Measurements from ENCODE around the gene SH3BP4. TPM values are rescaled to one million over a fixed set of nuclear protein-coding genes. Genes with fewer than 3 reads are reported as not detected.
A peak's percentile ranks its signal among the peaks of the same experiment; 100 is the strongest.
"Not testable (repeated sequence)": the region's sequence is repeated elsewhere in the genome, so short reads cannot be mapped to it uniquely, and the experiment has no call there.

The SH3BP4 gene
- total and polyA plus RNA-seq, 2 donors = 11.7 to 14.3 TPM

GRCh38 chr2:235007664-235008457 lies 56.0 kb downstream of the SH3BP4 start:
- Histone ChIP-seq H3K4me1 (ENCODE audit: insufficient read depth) (no peaks in the 10 kb centered on the region), H3K4me3 (ENCODE audit: low read depth, low read length) (no peak overlapping the region), H3K36me3 (ENCODE audit: insufficient read depth) (no peaks in the 10 kb centered on the region), H3K27ac (ENCODE audit: low read depth) (no peak overlapping the region)
- no peak for DNase-seq (ENCODE audit: extremely low spot score)
- WGBS = 94% methylated on average over 25 of the region's 25 CpGs

- Histone ChIP-seq H3K4me1 (ENCODE audit: insufficient read depth) (no peaks in the 10 kb centered on the region), H3K4me3 (ENCODE audit: low read depth, low read length) (no peak overlapping the region), H3K27ac (ENCODE audit: low read depth) (no peak overlapping the region), H3K36me3 (ENCODE audit: insufficient read depth) (no peaks in the 10 kb centered on the region)
- 83% methylated on average over 6 of the region's 6 CpGs for WGBS
- peak; percentile 54 for DNase-seq (ENCODE audit: extremely low spot score)
These were observed 56.8 kb downstream of the SH3BP4 start for GRCh38 chr2:235008584-235009044.

- Histone ChIP-seq H3K27ac (ENCODE audit: low read depth) (peak overlapping the region; percentile 40), H3K36me3 (ENCODE audit: insufficient read depth) (no peaks in the 10 kb centered on the region), H3K4me3 (ENCODE audit: low read depth, low read length) (no peak overlapping the region), H3K4me1 (ENCODE audit: insufficient read depth) (no peaks in the 10 kb centered on the region)
- WGBS = 93% methylated on average over 6 of the region's 6 CpGs
- DNase-seq (ENCODE audit: extremely low spot score) = no peak
These were observed 57.3 kb downstream of the SH3BP4 start for GRCh38 chr2:235009081-235009480.

GRCh38 chr2:235010117-235010714 lies 58.4 kb downstream of the SH3BP4 start:
- H3K4me3 ChIP-seq (ENCODE audit: low read depth, low read length) = no peak overlapping the region
- no peaks in the 10 kb centered on the region for H3K36me3 ChIP-seq (ENCODE audit: insufficient read depth)
- 97% methylated on average over 6 of the region's 6 CpGs for WGBS
- no peaks in the 10 kb centered on the region for H3K4me1 ChIP-seq (ENCODE audit: insufficient read depth)
- no peak for DNase-seq (ENCODE audit: extremely low spot score)
- H3K27ac ChIP-seq (ENCODE audit: low read depth) = no peak overlapping the region

GRCh38 chr2:235011607-235011928 lies 59.8 kb downstream of the SH3BP4 start:
- H3K4me1 ChIP-seq (ENCODE audit: insufficient read depth) = no peaks in the 10 kb centered on the region
- DNase-seq (ENCODE audit: extremely low spot score) = no peak
- no peak overlapping the region for H3K27ac ChIP-seq (ENCODE audit: low read depth)
- H3K36me3 ChIP-seq (ENCODE audit: insufficient read depth) = no peaks in the 10 kb centered on the region
- 95% methylated on average over 5 of the region's 5 CpGs for WGBS
- no peak overlapping the region for H3K4me3 ChIP-seq (ENCODE audit: low read depth, low read length)

- Histone ChIP-seq H3K27ac (ENCODE audit: low read depth) (no peak overlapping the region), H3K4me1 (ENCODE audit: insufficient read depth) (no peaks in the 10 kb centered on the region), H3K36me3 (ENCODE audit: insufficient read depth) (no peaks in the 10 kb centered on the region), H3K4me3 (ENCODE audit: low read depth, low read length) (no peak overlapping the region)
- 89% methylated on average over 15 of the region's 15 CpGs for WGBS
- no peak for DNase-seq (ENCODE audit: extremely low spot score)
These were observed 60.3 kb downstream of the SH3BP4 start for GRCh38 chr2:235011929-235012631.

GRCh38 chr2:235017441-235017840 lies 65.6 kb downstream of the SH3BP4 start:
- Histone ChIP-seq H3K36me3 (ENCODE audit: insufficient read depth) (no peaks in the 10 kb centered on the region), H3K27ac (ENCODE audit: low read depth) (no peak overlapping the region), H3K4me1 (ENCODE audit: insufficient read depth) (no peaks in the 10 kb centered on the region), H3K4me3 (ENCODE audit: low read depth, low read length) (no peak overlapping the region)
- 84% methylated on average over 4 of the region's 4 CpGs for WGBS
- no peak for DNase-seq (ENCODE audit: extremely low spot score)

- DNase-seq (ENCODE audit: extremely low spot score) = no peak
- H3K4me3 ChIP-seq (ENCODE audit: low read depth, low read length) = no peak overlapping the region
- H3K4me1 ChIP-seq (ENCODE audit: insufficient read depth) = no peaks in the 10 kb centered on the region
- no peak overlapping the region for H3K27ac ChIP-seq (ENCODE audit: low read depth)
- 97% methylated on average over 6 of the region's 6 CpGs for WGBS
- no peaks in the 10 kb centered on the region for H3K36me3 ChIP-seq (ENCODE audit: insufficient read depth)
These were observed 67.0 kb downstream of the SH3BP4 start for GRCh38 chr2:235018838-235019237.

GRCh38 chr2:235020141-235020540 lies 68.3 kb downstream of the SH3BP4 start:
- H3K4me3 ChIP-seq (ENCODE audit: low read depth, low read length); H3K4me1 ChIP-seq (ENCODE audit: insufficient read depth); H3K27ac ChIP-seq (ENCODE audit: low read depth); DNase-seq (ENCODE audit: extremely low spot score); H3K36me3 ChIP-seq (ENCODE audit: insufficient read depth): not testable (repeated sequence)
- WGBS = 96% methylated on average over 4 of the region's 4 CpGs

GRCh38 chr2:235021752-235022151 lies 69.9 kb downstream of the SH3BP4 start:
- DNase-seq (ENCODE audit: extremely low spot score) = no peak
- no peak overlapping the region for H3K4me3 ChIP-seq (ENCODE audit: low read depth, low read length)
- H3K4me1 ChIP-seq (ENCODE audit: insufficient read depth) = no peaks in the 10 kb centered on the region
- 75% methylated on average over 2 of the region's 2 CpGs for WGBS
- H3K27ac ChIP-seq (ENCODE audit: low read depth) = no peak overlapping the region
- H3K36me3 ChIP-seq (ENCODE audit: insufficient read depth) = no peaks in the 10 kb centered on the region

GRCh38 chr2:235024191-235024860 lies 72.5 kb downstream of the SH3BP4 start:
- Histone ChIP-seq H3K27ac (ENCODE audit: low read depth) (no peak overlapping the region), H3K4me1 (ENCODE audit: insufficient read depth) (no peaks in the 10 kb centered on the region), H3K36me3 (ENCODE audit: insufficient read depth) (no peaks in the 10 kb centered on the region), H3K4me3 (ENCODE audit: low read depth, low read length) (no peak overlapping the region)
- WGBS = 95% methylated on average over 9 of the region's 9 CpGs
- DNase-seq (ENCODE audit: extremely low spot score) = no peak

- no peaks in the 10 kb centered on the region for H3K4me1 ChIP-seq (ENCODE audit: insufficient read depth)
- H3K27ac ChIP-seq (ENCODE audit: low read depth) = no peak overlapping the region
- H3K36me3 ChIP-seq (ENCODE audit: insufficient read depth) = no peaks in the 10 kb centered on the region
- WGBS = 81% methylated on average over 20 of the region's 20 CpGs
- no peak for DNase-seq (ENCODE audit: extremely low spot score)
- H3K4me3 ChIP-seq (ENCODE audit: low read depth, low read length) = no peak overlapping the region
These were observed 73.3 kb downstream of the SH3BP4 start for GRCh38 chr2:235024931-235025773.
